Vagina (tissue), 2 donors: ENCODE results near the gene ACSL6.

Experiments
- POLR2A ChIP-seq, 2 donors: fragments of 450-650 bp; IDR thresholded peaks; one replicate each; pipeline ENCODE4 v1.6.1; 2017; ENCODE audit warnings: antibody characterized with exemption in 2 of 2, mild to moderate bottlenecking in 2 of 2, moderate library complexity in 2 of 2
- POLR2AphosphoS5 ChIP-seq, 2 donors: sonication (generic); formaldehyde crosslinking; IDR thresholded peaks; one replicate each; pipeline ENCODE4 v1.9.0; 2017; ENCODE audit warnings: antibody characterized with exemption in 2 of 2, mild to moderate bottlenecking in 2 of 2, low read depth in 1 of 2; ENCODE audit not compliant: insufficient read depth in 1 of 2
- TF ChIP-seq, protein P1 (sequence below), 3 experiments: fragments of 450-650 bp in 2 of 3; fragments of 200-600 bp in 1 of 3; sonication (generic) in 1 of 3; IDR thresholded peaks; one replicate each; pipeline ENCODE4 v1.5.1; 2017 to 2019; ENCODE audit warnings: antibody characterized with exemption in 3 of 3, mild to moderate bottlenecking in 2 of 3, moderate library complexity in 2 of 3

GRCh38 chr5:131997026-131997726 lies 14.3 kb downstream of the ACSL6 start:
- no peak for TF ChIP-seq POLR2A (IDR thresholded peaks at IDR 0.05)
- TF ChIP-seq, protein P1, sequence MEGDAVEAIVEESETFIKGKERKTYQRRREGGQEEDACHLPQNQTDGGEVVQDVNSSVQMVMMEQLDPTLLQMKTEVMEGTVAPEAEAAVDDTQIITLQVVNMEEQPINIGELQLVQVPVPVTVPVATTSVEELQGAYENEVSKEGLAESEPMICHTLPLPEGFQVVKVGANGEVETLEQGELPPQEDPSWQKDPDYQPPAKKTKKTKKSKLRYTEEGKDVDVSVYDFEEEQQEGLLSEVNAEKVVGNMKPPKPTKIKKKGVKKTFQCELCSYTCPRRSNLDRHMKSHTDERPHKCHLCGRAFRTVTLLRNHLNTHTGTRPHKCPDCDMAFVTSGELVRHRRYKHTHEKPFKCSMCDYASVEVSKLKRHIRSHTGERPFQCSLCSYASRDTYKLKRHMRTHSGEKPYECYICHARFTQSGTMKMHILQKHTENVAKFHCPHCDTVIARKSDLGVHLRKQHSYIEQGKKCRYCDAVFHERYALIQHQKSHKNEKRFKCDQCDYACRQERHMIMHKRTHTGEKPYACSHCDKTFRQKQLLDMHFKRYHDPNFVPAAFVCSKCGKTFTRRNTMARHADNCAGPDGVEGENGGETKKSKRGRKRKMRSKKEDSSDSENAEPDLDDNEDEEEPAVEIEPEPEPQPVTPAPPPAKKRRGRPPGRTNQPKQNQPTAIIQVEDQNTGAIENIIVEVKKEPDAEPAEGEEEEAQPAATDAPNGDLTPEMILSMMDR (IDR thresholded peaks at IDR 0.05) = no peak
- TF ChIP-seq POLR2AphosphoS5 (IDR thresholded peaks at IDR 0.05; ENCODE audit: insufficient read depth in 1 of 2, low read depth in 1 of 2) = no peak
